Measurements from ENCODE around the gene NEK9.
"Not testable (repeated sequence)": the region's sequence is repeated elsewhere in the genome, so short reads cannot be mapped to it uniquely, and the experiment has no call there.

Gene NEK9

GRCh38 chr14:75155169-75155568 is 28.3 kb upstream of the NEK9 start:
- H3K4me3 Mint-ChIP-seq: no peak overlapping the region
- DNase-seq (ENCODE audit: low spot score in 2 of 2): no peak
- H3K4me1 Mint-ChIP-seq: peaks cover 51% of the 10 kb centered on the region
- peaks cover 34% of the 10 kb centered on the region for H3K36me3 Mint-ChIP-seq
- ATAC-seq: peak; percentile 57
- peak overlapping the region; percentile 60 for H3K27ac Mint-ChIP-seq
- H3K9me3 Mint-ChIP-seq: no peaks in the 10 kb centered on the region

GRCh38 chr14:75153295-75153694 is 26.4 kb upstream of the NEK9 start:
- Mint-ChIP-seq H3K36me3 (peaks cover 46% of the 10 kb centered on the region), H3K9me3 (no peaks in the 10 kb centered on the region), H3K4me3 (no peak overlapping the region), H3K4me1 (peaks cover 36% of the 10 kb centered on the region), H3K27ac (no peak overlapping the region)
- DNase-seq (ENCODE audit: low spot score in 2 of 2) (no peak), ATAC-seq (no peak)

GRCh38 chr14:75151851-75152250 is 25.0 kb upstream of the NEK9 start:
- no peak for DNase-seq (ENCODE audit: low spot score in 2 of 2)
- peaks cover 28% of the 10 kb centered on the region for H3K4me1 Mint-ChIP-seq
- no peaks in the 10 kb centered on the region for H3K9me3 Mint-ChIP-seq
- H3K4me3 Mint-ChIP-seq: no peak overlapping the region
- H3K27ac Mint-ChIP-seq: peak overlapping the region; percentile 55
- H3K36me3 Mint-ChIP-seq: peaks cover 58% of the 10 kb centered on the region
- ATAC-seq: no peak

- not testable (repeated sequence) for H3K4me3 Mint-ChIP-seq; H3K27ac Mint-ChIP-seq; ATAC-seq; DNase-seq (ENCODE audit: low spot score in 2 of 2); H3K9me3 Mint-ChIP-seq
- H3K4me1 Mint-ChIP-seq: peaks cover 26% of the 10 kb centered on the region
- H3K36me3 Mint-ChIP-seq: peaks cover 70% of the 10 kb centered on the region
Measured at GRCh38 chr14:75150637-75151036, 23.8 kb upstream of the NEK9 start.

GRCh38 chr14:75150150-75150549 is 23.3 kb upstream of the NEK9 start:
- Mint-ChIP-seq H3K4me1 (peaks cover 22% of the 10 kb centered on the region), H3K4me3 (no peak overlapping the region), H3K27ac (no peak overlapping the region), H3K9me3 (no peaks in the 10 kb centered on the region), H3K36me3 (peaks cover 73% of the 10 kb centered on the region)
- no peak for ATAC-seq
- no peak for DNase-seq (ENCODE audit: low spot score in 2 of 2)

GRCh38 chr14:75147423-75148071 is 20.7 kb upstream of the NEK9 start:
- Mint-ChIP-seq H3K27ac (no peak overlapping the region), H3K9me3 (no peaks in the 10 kb centered on the region), H3K4me3 (no peak overlapping the region), H3K4me1 (peaks cover 24% of the 10 kb centered on the region), H3K36me3 (peaks cover 91% of the 10 kb centered on the region)
- DNase-seq (ENCODE audit: low spot score in 2 of 2) (no peak), ATAC-seq (peak; percentile 54)

- no peak for ATAC-seq
- H3K4me3 Mint-ChIP-seq: no peak overlapping the region
- H3K4me1 Mint-ChIP-seq: peaks cover 33% of the 10 kb centered on the region
- no peak for DNase-seq (ENCODE audit: low spot score in 2 of 2)
- peak overlapping the region; percentile 50 for H3K27ac Mint-ChIP-seq
- H3K9me3 Mint-ChIP-seq: no peaks in the 10 kb centered on the region
- peaks cover 68% of the 10 kb centered on the region for H3K36me3 Mint-ChIP-seq
Measured at GRCh38 chr14:75144944-75145343, 18.1 kb upstream of the NEK9 start.

- peak overlapping the region; percentile 50 for H3K27ac Mint-ChIP-seq
Measured at GRCh38 chr14:75143761-75144527, 17.1 kb upstream of the NEK9 start.

GRCh38 chr14:75142494-75142893 is 15.6 kb upstream of the NEK9 start:
- Mint-ChIP-seq H3K4me1 (peaks cover 39% of the 10 kb centered on the region), H3K36me3 (peaks cover 59% of the 10 kb centered on the region), H3K9me3 (no peaks in the 10 kb centered on the region), H3K4me3 (no peak overlapping the region), H3K27ac (peak overlapping the region; percentile 3)
- no peak for DNase-seq (ENCODE audit: low spot score in 2 of 2)
- ATAC-seq: no peak

More at GRCh38 chr14:75143761-75144527, 17.1 kb upstream of the NEK9 start:
- Mint-ChIP-seq H3K9me3 (no peaks in the 10 kb centered on the region), H3K36me3 (peaks cover 63% of the 10 kb centered on the region), H3K4me3 (no peak overlapping the region), H3K4me1 (peaks cover 39% of the 10 kb centered on the region)
- DNase-seq (ENCODE audit: low spot score in 2 of 2) (no peak), ATAC-seq (no peak)

- DNase-seq (ENCODE audit: low spot score in 2 of 2) (no peak), ATAC-seq (peak; percentile 58)
- peaks cover 39% of the 10 kb centered on the region for H3K4me1 Mint-ChIP-seq
- peak overlapping the region; percentile 3 for H3K27ac Mint-ChIP-seq
- no peak overlapping the region for H3K4me3 Mint-ChIP-seq
- H3K9me3 Mint-ChIP-seq: no peaks in the 10 kb centered on the region
- peaks cover 58% of the 10 kb centered on the region for H3K36me3 Mint-ChIP-seq
Measured at GRCh38 chr14:75141967-75142366, 15.1 kb upstream of the NEK9 start.

GRCh38 chr14:75141062-75141461 is 14.2 kb upstream of the NEK9 start:
- peak; percentile 55 for ATAC-seq
- peak overlapping the region; percentile 69 for H3K27ac Mint-ChIP-seq
- peak overlapping the region; percentile 0 for H3K4me3 Mint-ChIP-seq
- peaks cover 33% of the 10 kb centered on the region for H3K4me1 Mint-ChIP-seq
- peaks cover 55% of the 10 kb centered on the region for H3K36me3 Mint-ChIP-seq
- no peak for DNase-seq (ENCODE audit: low spot score in 2 of 2)
- no peaks in the 10 kb centered on the region for H3K9me3 Mint-ChIP-seq

GRCh38 chr14:75140620-75141019 is 13.8 kb upstream of the NEK9 start:
- Mint-ChIP-seq H3K27ac (peak overlapping the region; percentile 69), H3K36me3 (peaks cover 54% of the 10 kb centered on the region), H3K4me1 (peaks cover 31% of the 10 kb centered on the region), H3K9me3 (no peaks in the 10 kb centered on the region), H3K4me3 (peak overlapping the region; percentile 0)
- no peak for DNase-seq (ENCODE audit: low spot score in 2 of 2)
- no peak for ATAC-seq

GRCh38 chr14:75139185-75139584 is 12.3 kb upstream of the NEK9 start:
- DNase-seq (ENCODE audit: low spot score in 2 of 2) (no peak), ATAC-seq (no peak)
- H3K4me1 Mint-ChIP-seq: peaks cover 31% of the 10 kb centered on the region
- H3K9me3 Mint-ChIP-seq: no peaks in the 10 kb centered on the region
- H3K27ac Mint-ChIP-seq: peak overlapping the region; percentile 20
- no peak overlapping the region for H3K4me3 Mint-ChIP-seq
- peaks cover 58% of the 10 kb centered on the region for H3K36me3 Mint-ChIP-seq

GRCh38 chr14:75138492-75138891 is 11.6 kb upstream of the NEK9 start:
- ATAC-seq (no peak), DNase-seq (ENCODE audit: low spot score in 2 of 2) (no peak)
- no peaks in the 10 kb centered on the region for H3K9me3 Mint-ChIP-seq
- peaks cover 58% of the 10 kb centered on the region for H3K36me3 Mint-ChIP-seq
- H3K4me3 Mint-ChIP-seq: no peak overlapping the region
- peaks cover 31% of the 10 kb centered on the region for H3K4me1 Mint-ChIP-seq
- H3K27ac Mint-ChIP-seq: peak overlapping the region; percentile 33

- Mint-ChIP-seq H3K9me3 (no peaks in the 10 kb centered on the region), H3K4me1 (peaks cover 7% of the 10 kb centered on the region), H3K4me3 (no peak overlapping the region), H3K27ac (no peak overlapping the region), H3K36me3 (peaks cover 76% of the 10 kb centered on the region)
- ATAC-seq (no peak), DNase-seq (ENCODE audit: low spot score in 2 of 2) (no peak)
Measured at GRCh38 chr14:75134644-75135043, 7.8 kb upstream of the NEK9 start.

- H3K9me3 Mint-ChIP-seq: no peaks in the 10 kb centered on the region
- no peak overlapping the region for H3K27ac Mint-ChIP-seq
- ATAC-seq (no peak), DNase-seq (ENCODE audit: low spot score in 2 of 2) (no peak)
- peaks cover 72% of the 10 kb centered on the region for H3K36me3 Mint-ChIP-seq
- H3K4me3 Mint-ChIP-seq: no peak overlapping the region
- no peaks in the 10 kb centered on the region for H3K4me1 Mint-ChIP-seq
Measured at GRCh38 chr14:75133597-75133996, 6.7 kb upstream of the NEK9 start.

Measured in stimulated activated effector memory CD8-positive, alpha-beta T cell treated with anti-CD3 and anti-CD28 coated beads, Interleukin-12 subunit alpha, Interleukin-12 subunit beta, amount 100 ng/mL, for 72 hours (primary cell).